Breast epithelium (tissue), 4 donors: ENCODE data around the gene HDAC4. TPM values are rescaled to one million over a fixed set of nuclear protein-coding genes. Genes with fewer than 3 reads are reported as not detected.

Source experiments
- DNase-seq, 2 donors: peaks; one replicate each; pipeline ENCODE4 v3.0.0-alpha.2; 2019; ENCODE audit warnings: low spot score in 2 of 2
- H3K27ac ChIP-seq, 2 donors: fragments of 200-600 bp; sonication (generic) in 1 of 2; one replicate each; pipeline ENCODE4 v1.5.1; 2016 to 2019; ENCODE audit warnings: mild to moderate bottlenecking in 1 of 2
- H3K27me3 ChIP-seq, 2 donors: fragments of 200-600 bp; sonication (generic) in 1 of 2; one replicate each; pipeline versions ENCODE4 v1.5.1 to v1.6.0; 2017 to 2019; ENCODE audit warnings: control low read depth in 1 of 2, mild to moderate bottlenecking in 1 of 2
- H3K36me3 ChIP-seq: fragments of 200-600 bp; one replicate; pipeline ENCODE4 v1.5.1; 2019
- H3K4me1 ChIP-seq, 2 donors: fragments of 200-600 bp; sonication (generic); one replicate each; pipeline ENCODE4 v1.5.1; 2016 to 2019; ENCODE audit warnings: control low read depth in 1 of 2
- H3K4me3 ChIP-seq, 3 donors: fragments of 200-600 bp; sonication (generic); 1 replicate in 2 of 3; 2 replicates in 1 of 3; pipeline ENCODE4 v1.5.1; 2016 to 2019; ENCODE audit warnings: mild to moderate bottlenecking in 3 of 3, moderate library complexity in 2 of 3
- H3K9me3 ChIP-seq, 2 donors: fragments of 200-600 bp; sonication (generic) in 1 of 2; one replicate each; pipeline ENCODE4 v1.5.1; 2016 to 2019; ENCODE audit warnings: control low read depth in 1 of 2
- CTCF ChIP-seq, 3 donors: fragments of 450-650 bp; IDR thresholded peaks; one replicate each; pipeline ENCODE4 v1.5.1; 2016 to 2017; ENCODE audit warnings: antibody characterized with exemption in 3 of 3, mild to moderate bottlenecking in 3 of 3, moderate library complexity in 3 of 3
- POLR2A ChIP-seq: fragments of 450-650 bp; IDR thresholded peaks from one replicate; pipeline ENCODE4 v1.6.1; 2016; ENCODE audit warnings: antibody characterized with exemption, mild to moderate bottlenecking, moderate library complexity
- POLR2AphosphoS5 ChIP-seq, 3 donors: sonication (generic); formaldehyde crosslinking; IDR thresholded peaks; one replicate each; pipeline ENCODE4 v1.6.1; 2017; ENCODE audit warnings: antibody characterized with exemption in 3 of 3
- intact Hi-C: fragments of 100-400 bp; cut with DNase I; formaldehyde crosslinking; loops from one replicate; pipeline ENCODE4 v1.15.1; 2023; ENCODE audit warnings: low total_unique reads
- total RNA-seq, 3 donors: library from RNA; depleted of rRNA; stranded (reverse); fragments of >200 nt; gene quantifications; one replicate each; pipeline ENCODE4 v1.1.0, GENCODE V29; 2016

The HDAC4 gene
- total RNA-seq, 3 donors from 2014 or later: 20.3 to 36.0 (median 32.8) TPM

GRCh38 chr2:239376942-239377531 is 23.8 kb downstream of the HDAC4 start:
- Histone ChIP-seq H3K27me3 (no peaks in the 10 kb centered on the region), H3K36me3 (no peaks in the 10 kb centered on the region), H3K9me3 (no peaks in the 10 kb centered on the region), H3K4me3 (no peak overlapping the region), H3K27ac (no peak overlapping the region), H3K4me1 (no peaks in the 10 kb centered on the region)
- TF ChIP-seq POLR2AphosphoS5 (IDR thresholded peaks at IDR 0.05): no peak
- no peak for TF ChIP-seq POLR2A
- no peak for TF ChIP-seq CTCF (IDR thresholded peaks at IDR 0.05)
- intact Hi-C loops: no loop called here
- DNase-seq: peak in 1 of 2 donors; percentile 46

GRCh38 chr2:239376351-239376750 is 24.5 kb downstream of the HDAC4 start:
- Histone ChIP-seq H3K9me3 (no peaks in the 10 kb centered on the region), H3K36me3 (no peaks in the 10 kb centered on the region), H3K27ac (no peak overlapping the region), H3K4me3 (no peak overlapping the region), H3K27me3 (no peaks in the 10 kb centered on the region), H3K4me1 (no peaks in the 10 kb centered on the region)
- peak in 1 of 2 donors; percentile 35 for DNase-seq
- no peak for TF ChIP-seq POLR2AphosphoS5 (IDR thresholded peaks at IDR 0.05)
- no peak for TF ChIP-seq POLR2A
- TF ChIP-seq CTCF (IDR thresholded peaks at IDR 0.05): no peak
- intact Hi-C loops: no loop called here

- no peaks in the 10 kb centered on the region for H3K36me3 ChIP-seq
These were observed 25.4 kb downstream of the HDAC4 start for GRCh38 chr2:239375278-239376061.

GRCh38 chr2:239374896-239375277 is 25.9 kb downstream of the HDAC4 start:
- no peaks in the 10 kb centered on the region for H3K36me3 ChIP-seq
- H3K27ac ChIP-seq: no peak overlapping the region
- no peaks in the 10 kb centered on the region for H3K9me3 ChIP-seq
- H3K27me3 ChIP-seq: no peaks in the 10 kb centered on the region
- peak in 1 of 2 donors; percentile 40 for DNase-seq
- intact Hi-C loops: no loop called here
- H3K4me3 ChIP-seq: no peak overlapping the region
- TF ChIP-seq POLR2A: no peak
- TF ChIP-seq POLR2AphosphoS5 (IDR thresholded peaks at IDR 0.05): no peak
- no peak for TF ChIP-seq CTCF (IDR thresholded peaks at IDR 0.05)
- no peaks in the 10 kb centered on the region for H3K4me1 ChIP-seq

More at GRCh38 chr2:239375278-239376061, 25.4 kb downstream of the HDAC4 start:
- H3K9me3 ChIP-seq: no peaks in the 10 kb centered on the region
- H3K27ac ChIP-seq: no peak overlapping the region
- intact Hi-C loops: no loop called here
- no peak overlapping the region for H3K4me3 ChIP-seq
- H3K27me3 ChIP-seq: no peaks in the 10 kb centered on the region
- peak in 1 of 2 donors; percentile 43 for DNase-seq
- no peaks in the 10 kb centered on the region for H3K4me1 ChIP-seq
- no peak for TF ChIP-seq POLR2AphosphoS5 (IDR thresholded peaks at IDR 0.05)
- no peak for TF ChIP-seq POLR2A
- TF ChIP-seq CTCF (IDR thresholded peaks at IDR 0.05): no peak

GRCh38 chr2:239372835-239373234 is 28.0 kb downstream of the HDAC4 start:
- Histone ChIP-seq H3K36me3 (no peaks in the 10 kb centered on the region), H3K27me3 (no peaks in the 10 kb centered on the region), H3K4me3 (no peak overlapping the region), H3K9me3 (no peaks in the 10 kb centered on the region), H3K4me1 (no peaks in the 10 kb centered on the region), H3K27ac (no peak overlapping the region)
- no peak for TF ChIP-seq CTCF (IDR thresholded peaks at IDR 0.05)
- TF ChIP-seq POLR2AphosphoS5 (IDR thresholded peaks at IDR 0.05): no peak
- no peak for TF ChIP-seq POLR2A
- intact Hi-C loops: no loop called here
- no peak for DNase-seq
